A673 (cell line): Measurements from ENCODE around the gene NR6A1. TPM values are rescaled to one million over a fixed set of nuclear protein-coding genes. Genes with fewer than 3 reads are reported as not detected.

ENCODE experiments used
- BruUV-seq: library from RNA; stranded (reverse); fragments of 400-500 nt; replicated peaks from 2 replicates; lab custom pipeline; 2021; lab: Mats Ljungman, UMichigan
- CTCF ChIA-PET: fragments of 300-600 bp; sonication (Branson Sonifier 250); formaldehyde crosslinking; loops from one replicate; lab custom pipeline; 2022; ENCODE audit warnings: antibody characterized with exemption; lab: Charles Lee
- POLR2A ChIA-PET: fragments of 300-600 bp; sonication (Branson Sonifier 250); formaldehyde crosslinking; loops from one replicate; lab custom pipeline; 2022; ENCODE audit warnings: antibody characterized with exemption; ENCODE audit not compliant: low non-redundant PET; lab: Charles Lee
- DNase-seq: peaks from one replicate; pipeline ENCODE4 v3.0.0-alpha.2; 2015; ENCODE audit warnings: low spot score
- H3K27ac ChIP-seq: fragments of 200-600 bp; sonication (generic); 2 replicates; pipeline ENCODE4 v1.5.1; 2016; ENCODE audit warnings: mixed run types, low read depth, mild to moderate bottlenecking, mixed read lengths, antibody characterized with exemption, low read length; ENCODE audit not compliant: poor library complexity, severe bottlenecking
- H3K27me3 ChIP-seq: fragments of 200-600 bp; sonication (generic); replicated peaks from 2 replicates; pipeline ENCODE4 v1.6.1; 2017; ENCODE audit warnings: mixed run types, low read depth, mild to moderate bottlenecking, mixed read lengths, antibody characterized with exemption, low read length; ENCODE audit not compliant: insufficient read depth, poor library complexity
- H3K36me3 ChIP-seq: fragments of 200-600 bp; sonication (generic); 2 replicates; pipeline ENCODE4 v1.6.1; 2016; ENCODE audit warnings: mixed run types, mild to moderate bottlenecking, mixed read lengths, antibody characterized with exemption, low read length; ENCODE audit not compliant: insufficient read depth, poor library complexity, severe bottlenecking
- H3K4me1 ChIP-seq: fragments of 200-600 bp; sonication (generic); 2 replicates; pipeline ENCODE4 v1.6.1; 2017; ENCODE audit warnings: mixed run types, mild to moderate bottlenecking, mixed read lengths, antibody characterized with exemption, low read length; ENCODE audit not compliant: insufficient read depth, poor library complexity, severe bottlenecking
- H3K4me3 ChIP-seq: fragments of 200-600 bp; sonication (generic); 2 replicates; pipeline ENCODE4 v1.5.1; 2016; ENCODE audit warnings: low read depth, mixed run types, mild to moderate bottlenecking, mixed read lengths, low read length; ENCODE audit not compliant: poor library complexity, severe bottlenecking
- H3K9me3 ChIP-seq: fragments of 200-600 bp; sonication (generic); 2 replicates; pipeline ENCODE4 v1.6.1; 2016; ENCODE audit warnings: mixed run types, low read depth, mild to moderate bottlenecking, mixed read lengths, antibody characterized with exemption, low read length; ENCODE audit not compliant: poor library complexity, severe bottlenecking
- EZH2 ChIP-seq: fragments of 200-600 bp; sonication (generic); IDR thresholded peaks from 2 replicates; pipeline ENCODE4 v1.6.1; 2017; ENCODE audit warnings: borderline replicate concordance, low read depth, mild to moderate bottlenecking, mixed read lengths, antibody characterized with exemption, low read length; ENCODE audit not compliant: poor library complexity, severe bottlenecking
- intact Hi-C: fragments of 100-400 bp; cut with micrococcal nuclease; formaldehyde crosslinking; loops from one replicate; pipeline ENCODE4 v1.10.0; 2022; ENCODE audit not compliant: unreplicated experiment
- total RNA-seq: library from RNA; stranded (reverse); gene quantifications from 2 replicates; pipeline ENCODE4 v1.2.3, GENCODE V29; 2021
- TF ChIP-seq, protein P1 (sequence below): fragments of 300-800, 200-600 bp; sonication (generic); conservative IDR thresholded peaks from 2 replicates; pipeline ENCODE4 v1.5.1; 2017; ENCODE audit warnings: low read depth, mild to moderate bottlenecking, antibody characterized with exemption, low read length, moderate library complexity, mixed read lengths

The NR6A1 gene
- total RNA-seq, 1 experiment from 2014 or later = 5.3 TPM

DNA sequence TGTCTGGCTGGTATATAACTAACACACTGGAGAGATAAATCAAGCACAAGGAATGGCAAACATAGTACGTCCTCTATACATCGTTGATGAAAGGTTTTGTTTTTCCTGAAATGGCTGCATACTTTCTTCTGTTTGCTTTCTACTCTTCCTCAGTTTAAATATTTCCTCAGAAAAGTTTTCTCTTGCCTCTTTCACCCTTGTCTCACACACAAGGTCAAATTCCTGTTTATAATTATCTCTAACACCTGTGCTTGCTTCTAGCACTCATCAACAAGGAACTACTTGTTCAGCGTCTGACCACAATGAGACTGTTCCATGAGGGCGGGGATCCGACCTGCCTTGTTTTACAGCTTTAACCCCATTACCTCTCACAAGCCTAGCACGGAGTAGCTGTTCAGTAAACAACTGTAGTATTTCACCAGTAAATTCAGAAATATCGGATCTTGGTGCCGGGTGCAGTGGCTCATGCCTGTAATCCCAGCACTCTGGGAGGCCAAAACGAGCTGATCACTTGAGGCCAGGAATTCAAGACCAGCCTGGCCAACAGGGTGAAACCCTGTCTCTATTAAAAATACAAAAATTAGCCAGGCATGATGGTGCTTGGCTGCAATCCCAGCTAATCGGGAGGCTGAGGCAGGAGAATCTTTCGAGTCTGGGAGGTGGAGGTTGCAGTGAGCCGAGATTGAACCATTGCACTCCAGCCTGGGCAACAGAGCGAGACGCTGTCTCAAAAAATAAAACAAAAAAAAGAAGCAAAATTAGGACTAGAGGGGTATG is 37.0 kb downstream of the NR6A1 start:
- intact Hi-C loops = no loop called here
- BruUV-seq = no TSS peak

DNA sequence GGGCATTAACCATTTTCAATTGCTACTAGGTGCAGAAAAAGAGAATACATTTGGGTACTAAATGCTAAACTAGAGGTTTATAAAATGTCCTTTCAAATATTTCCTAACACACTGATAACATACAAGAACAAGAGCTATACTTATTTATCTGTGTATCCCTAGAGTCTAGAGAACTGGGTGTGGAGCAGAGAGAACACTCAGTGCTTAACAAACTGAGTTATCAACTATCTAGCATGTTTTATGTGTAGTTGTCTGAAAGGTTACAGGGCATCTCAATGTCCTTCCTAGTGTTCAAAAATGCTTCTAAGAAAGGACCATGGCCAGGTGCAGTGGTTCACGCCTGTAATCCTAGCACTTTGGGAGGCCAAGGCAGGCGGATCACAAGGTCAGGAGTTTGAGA is 40.3 kb downstream of the NR6A1 start:
- POLR2A ChIA-PET = no interaction called here
- DNase-seq = no peak
- Histone ChIP-seq H3K27ac (no peak overlapping the region), H3K4me1 (peaks cover 8% of the 10 kb centered on the region), H3K36me3 (peaks cover 6% of the 10 kb centered on the region), H3K27me3 (no peaks in the 10 kb centered on the region), H3K9me3 (no peaks in the 10 kb centered on the region), H3K4me3 (no peak overlapping the region)
- CTCF ChIA-PET = interaction anchor here (0.7 kb wide), 1 partner anchor 13 kb away, joined by 4 read pairs; no protein-coding TSS in a partner anchor
- BruUV-seq = no TSS peak
- intact Hi-C loops = no loop called here
- TF ChIP-seq, protein P1, sequence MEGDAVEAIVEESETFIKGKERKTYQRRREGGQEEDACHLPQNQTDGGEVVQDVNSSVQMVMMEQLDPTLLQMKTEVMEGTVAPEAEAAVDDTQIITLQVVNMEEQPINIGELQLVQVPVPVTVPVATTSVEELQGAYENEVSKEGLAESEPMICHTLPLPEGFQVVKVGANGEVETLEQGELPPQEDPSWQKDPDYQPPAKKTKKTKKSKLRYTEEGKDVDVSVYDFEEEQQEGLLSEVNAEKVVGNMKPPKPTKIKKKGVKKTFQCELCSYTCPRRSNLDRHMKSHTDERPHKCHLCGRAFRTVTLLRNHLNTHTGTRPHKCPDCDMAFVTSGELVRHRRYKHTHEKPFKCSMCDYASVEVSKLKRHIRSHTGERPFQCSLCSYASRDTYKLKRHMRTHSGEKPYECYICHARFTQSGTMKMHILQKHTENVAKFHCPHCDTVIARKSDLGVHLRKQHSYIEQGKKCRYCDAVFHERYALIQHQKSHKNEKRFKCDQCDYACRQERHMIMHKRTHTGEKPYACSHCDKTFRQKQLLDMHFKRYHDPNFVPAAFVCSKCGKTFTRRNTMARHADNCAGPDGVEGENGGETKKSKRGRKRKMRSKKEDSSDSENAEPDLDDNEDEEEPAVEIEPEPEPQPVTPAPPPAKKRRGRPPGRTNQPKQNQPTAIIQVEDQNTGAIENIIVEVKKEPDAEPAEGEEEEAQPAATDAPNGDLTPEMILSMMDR = no peak
- no peak for TF ChIP-seq EZH2

More for the DNA sequence above, 37.0 kb downstream of the NR6A1 start:
- CTCF ChIA-PET = no interaction called here
- DNase-seq = no peak
- no peak for TF ChIP-seq EZH2
- TF ChIP-seq, protein P1 = no peak
- no peaks in the 10 kb centered on the region for H3K9me3 ChIP-seq
- H3K4me1 ChIP-seq = peaks cover 8% of the 10 kb centered on the region
- H3K4me3 ChIP-seq = no peak overlapping the region
- H3K36me3 ChIP-seq = peaks cover 6% of the 10 kb centered on the region
- H3K27me3 ChIP-seq = no peaks in the 10 kb centered on the region
- POLR2A ChIA-PET = no interaction called here
- no peak overlapping the region for H3K27ac ChIP-seq

DNA sequence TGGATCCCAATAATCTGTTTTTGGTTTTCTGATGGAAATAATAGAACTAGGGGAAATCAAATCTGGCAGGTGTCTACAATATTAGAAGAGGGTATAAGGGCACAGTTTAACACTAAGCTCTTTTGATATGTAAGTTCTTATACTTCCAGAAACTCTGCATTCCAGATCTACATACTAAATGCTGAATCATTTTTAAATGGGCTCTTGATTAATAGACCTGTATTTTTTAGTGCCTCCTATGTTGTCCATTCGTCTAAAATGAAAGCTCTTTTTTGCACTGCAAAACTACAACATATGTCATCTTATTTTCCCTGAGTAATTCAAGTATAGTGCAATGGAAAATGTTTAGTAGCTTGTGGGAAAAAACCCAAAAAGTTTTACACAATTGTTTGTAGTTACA is 44.2 kb downstream of the NR6A1 start:
- POLR2A ChIA-PET = no interaction called here
- Histone ChIP-seq H3K4me3 (no peak overlapping the region), H3K4me1 (peaks cover 2% of the 10 kb centered on the region), H3K27me3 (no peaks in the 10 kb centered on the region), H3K27ac (no peak overlapping the region), H3K36me3 (no peaks in the 10 kb centered on the region), H3K9me3 (no peaks in the 10 kb centered on the region)
- intact Hi-C loops = no loop called here
- CTCF ChIA-PET = no interaction called here
- DNase-seq = no peak
- BruUV-seq = no TSS peak
- TF ChIP-seq EZH2 = no peak
- TF ChIP-seq, protein P1 = no peak
